Thoracic aorta (tissue), 2 donors: ENCODE results near the gene SERP2. TPM values are rescaled to one million over a fixed set of nuclear protein-coding genes. Genes with fewer than 3 reads are reported as not detected.
A peak's percentile ranks its signal among the peaks of the same experiment; 100 is the strongest.

ENCODE experiments used
- ATAC-seq: fragments of 150-250 bp; one replicate; pipeline ENCODE4 v1.8.0; 2017; ENCODE audit warnings: low read depth; ENCODE audit not compliant: insufficient number of reproducible peaks, low FRiP score
- DNase-seq: peaks from one replicate; pipeline ENCODE4 v3.0.0-alpha.2; 2020; ENCODE audit warnings: low spot score
- H3K27ac ChIP-seq, 2 donors: fragments of 200-600 bp; sonication (generic); 1 replicate in 1 of 2; 2 replicates in 1 of 2; pipeline ENCODE4 v1.5.1; 2016; ENCODE audit warnings: mild to moderate bottlenecking in 2 of 2, moderate library complexity in 2 of 2
- H3K27me3 ChIP-seq: fragments of 200-600 bp; sonication (generic); replicated peaks from 2 replicates; pipeline ENCODE4 v1.6.0; 2016; ENCODE audit warnings: mild to moderate bottlenecking; ENCODE audit not compliant: insufficient read depth
- H3K36me3 ChIP-seq: fragments of 200-600 bp; sonication (generic); one replicate; pipeline ENCODE4 v1.5.1; 2016
- H3K4me1 ChIP-seq, 2 donors: fragments of 200-600 bp; sonication (generic); 1 replicate in 1 of 2; 2 replicates in 1 of 2; pipeline versions ENCODE4 v1.5.1 to v1.6.0; 2016; ENCODE audit warnings: low read depth in 2 of 2, mild to moderate bottlenecking in 1 of 2; ENCODE audit not compliant: control insufficient read depth in 1 of 2
- H3K4me3 ChIP-seq: fragments of 200-600 bp; sonication (generic); 2 replicates; pipeline ENCODE4 v1.5.1; 2016; ENCODE audit warnings: mild to moderate bottlenecking
- H3K9me3 ChIP-seq: fragments of 200-600 bp; sonication (generic); 2 replicates; pipeline ENCODE4 v1.5.1; 2016
- CTCF ChIP-seq: fragments of 200-600 bp; sonication (generic); IDR thresholded peaks from one replicate; pipeline ENCODE4 v1.5.1; 2019; ENCODE audit warnings: antibody characterized with exemption
- total RNA-seq, 2 donors: library from RNA; depleted of rRNA; stranded (reverse); fragments of >200 nt; gene quantifications; one replicate each; pipeline versions ENCODE4 v1.1.0 to v1.2.3, GENCODE V29; 2016

SERP2 gene
- total RNA-seq, 2 donors from 2014 or later: 3.8 to 3.9 TPM

GRCh38 chr13:44431150-44431549 is 57.5 kb downstream of the SERP2 start:
- no peak overlapping the region for H3K27ac ChIP-seq

GRCh38 chr13:44432650-44433049 is 59.0 kb downstream of the SERP2 start:
- Histone ChIP-seq H3K27ac (no peak overlapping the region), H3K36me3 (peaks cover 8% of the 10 kb centered on the region), H3K9me3 (no peaks in the 10 kb centered on the region), H3K27me3 (no peaks in the 10 kb centered on the region), H3K4me3 (no peak overlapping the region), H3K4me1 (peaks cover 11 to 43% of the 10 kb centered on the region in 2 donors)
- DNase-seq (no peak), ATAC-seq (no peak)
- no peak for TF ChIP-seq CTCF

More at GRCh38 chr13:44431150-44431549, 57.5 kb downstream of the SERP2 start:
- Histone ChIP-seq H3K9me3 (no peaks in the 10 kb centered on the region), H3K36me3 (peaks cover 8% of the 10 kb centered on the region), H3K4me1 (peaks cover 11 to 38% of the 10 kb centered on the region in 2 donors), H3K4me3 (no peak overlapping the region), H3K27me3 (no peaks in the 10 kb centered on the region)
- no peak for TF ChIP-seq CTCF
- no peak for ATAC-seq
- no peak for DNase-seq

GRCh38 chr13:44433863-44434765 is 60.5 kb downstream of the SERP2 start:
- Histone ChIP-seq H3K27me3 (no peaks in the 10 kb centered on the region), H3K4me3 (peak overlapping the region; percentile 80), H3K27ac (peak overlapping the region in 1 of 2 donors; percentile 83), H3K36me3 (peaks cover 8% of the 10 kb centered on the region), H3K4me1 (peaks cover 11 to 37% of the 10 kb centered on the region in 2 donors), H3K9me3 (no peaks in the 10 kb centered on the region)
- no peak for TF ChIP-seq CTCF
- ATAC-seq (no peak), DNase-seq (no peak)

GRCh38 chr13:44434766-44435141 is 61.1 kb downstream of the SERP2 start:
- Histone ChIP-seq H3K27me3 (no peaks in the 10 kb centered on the region), H3K4me1 (peaks cover 11 to 35% of the 10 kb centered on the region in 2 donors), H3K27ac (peak overlapping the region in 1 of 2 donors; percentile 83), H3K36me3 (peaks cover 8% of the 10 kb centered on the region), H3K4me3 (peak overlapping the region; percentile 80), H3K9me3 (no peaks in the 10 kb centered on the region)
- peak; percentile 2 for ATAC-seq
- no peak for DNase-seq
- no peak for TF ChIP-seq CTCF

GRCh38 chr13:44435142-44435918 is 61.7 kb downstream of the SERP2 start:
- Histone ChIP-seq H3K27me3 (no peaks in the 10 kb centered on the region), H3K4me1 (peaks cover 11 to 35% of the 10 kb centered on the region in 2 donors), H3K36me3 (peaks cover 8% of the 10 kb centered on the region), H3K9me3 (no peaks in the 10 kb centered on the region), H3K27ac (peak overlapping the region; percentile 83 to 88), H3K4me3 (peak overlapping the region; percentile 80)
- peak; percentile 94 for DNase-seq
- no peak for TF ChIP-seq CTCF
- ATAC-seq: peak; percentile 84
